Ishikawa (cell line): ENCODE data around the gene KLHL6.

Experiments used
- EGR1 ChIP-seq: IDR thresholded peaks from 2 replicates; pipeline ENCODE4 v1.6.1; 2012
- TCF12 ChIP-seq: IDR thresholded peaks from 2 replicates; pipeline ENCODE4 v1.6.1; 2012; ENCODE audit warnings: low read depth
- YY1 ChIP-seq: IDR thresholded peaks from 2 replicates; pipeline ENCODE4 v1.6.1; 2012; ENCODE audit warnings: low read depth

DNA sequence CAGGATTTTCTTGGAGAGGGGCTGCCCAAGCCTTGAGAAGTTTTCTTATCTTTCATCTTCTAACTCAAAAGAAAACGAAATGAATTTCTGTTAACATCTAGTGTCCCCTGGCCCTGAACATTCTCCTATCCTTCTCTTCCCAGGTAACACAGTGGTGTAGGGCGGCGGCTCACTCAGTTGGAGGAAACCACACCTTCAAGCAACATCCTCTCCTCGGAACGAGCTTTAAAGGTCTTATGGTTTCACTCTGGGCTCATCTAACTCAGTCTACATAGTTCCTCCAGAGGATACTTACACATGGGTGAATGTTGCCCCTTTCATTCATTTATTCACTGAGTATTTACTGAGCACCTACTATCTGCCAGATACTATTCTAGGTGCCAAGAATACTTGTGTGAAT lies 31.0 kb upstream of the KLHL6 start:
- no peak for TF ChIP-seq TCF12
- TF ChIP-seq YY1: no peak
- TF ChIP-seq EGR1: no peak
